Heart right ventricle (tissue), 16 donors: ENCODE measurements around the gene HLCS. TPM values are rescaled to one million over a fixed set of nuclear protein-coding genes. Genes with fewer than 3 reads are reported as not detected.

Experiments used
- ATAC-seq, 8 donors: fragments of 200-7000 bp; cut with Tn5 transposase; one replicate each; pipeline ENCODE4 v1.9.1; 2020; ENCODE audit warnings: mild to moderate bottlenecking in 8 of 8, moderate library complexity in 8 of 8, moderate number of reproducible peaks in 1 of 8
- DNase-seq, 2 donors: peaks; one replicate each; pipeline ENCODE4 v3.0.0-alpha.2; 2020
- H3K27ac ChIP-seq, 10 donors: fragments of 200-600 bp; sonication (generic) in 2 of 10; one replicate each; pipeline versions ENCODE4 v1.5.0 to v1.8.0; 2020 to 2022; ENCODE audit warnings: mild to moderate bottlenecking in 3 of 10
- H3K27me3 ChIP-seq, 7 donors: fragments of 200-600 bp; one replicate each; pipeline ENCODE4 v1.8.0; 2021 to 2022; ENCODE audit warnings: mild to moderate bottlenecking in 2 of 7
- H3K36me3 ChIP-seq, 9 donors: fragments of 200-600 bp; sonication (generic) in 1 of 9; one replicate each; pipeline versions ENCODE4 v1.5.0 to v1.8.0; 2020 to 2022; ENCODE audit warnings: mild to moderate bottlenecking in 2 of 9
- H3K4me1 ChIP-seq, 9 donors: fragments of 200-600 bp; sonication (generic) in 1 of 9; one replicate each; pipeline versions ENCODE4 v1.5.0 to v1.8.0; 2020 to 2022; ENCODE audit warnings: mild to moderate bottlenecking in 4 of 9
- H3K4me3 ChIP-seq, 10 donors: fragments of 200-600 bp; sonication (generic) in 2 of 10; one replicate each; pipeline versions ENCODE4 v1.5.0 to v1.8.0; 2020 to 2022; ENCODE audit warnings: mild to moderate bottlenecking in 7 of 10, moderate library complexity in 2 of 10
- H3K9me3 ChIP-seq, 11 donors: fragments of 200-600 bp in 10 of 11; sonication (generic) in 2 of 11; one replicate each; pipeline versions ENCODE4 v1.5.0 to v1.8.0; 2013 to 2022; ENCODE audit warnings: mild to moderate bottlenecking in 2 of 11, control low read depth in 1 of 11, moderate library complexity in 1 of 11
- WGBS, 2 donors: extraction: QIAGEN DNeasy Blood & Tissue Kit; methylation state at CpG; one replicate each; pipeline ENCODE4 v1.1.7; 2013; ENCODE audit warnings: inconsistent platforms in 1 of 2; 5-methylcytosine and 5-hydroxymethylcytosine counted together
- intact Hi-C, 10 donors: fragments of 100-400 bp; cut with DNase I; formaldehyde crosslinking; loops; one replicate each; pipeline versions ENCODE4 v1.11.1 to v1.14.2; 2022
- polyA plus RNA-seq, 2 donors: library from polyadenylated mRNA; stranded (reverse); fragments of 200-250 nt; gene quantifications; one replicate each; pipeline ENCODE4 v1.2.3, GENCODE V29; 2013
- total RNA-seq, 10 donors: library from RNA; stranded (reverse); fragmentation: NEBNext Ultra II Directional in 3 of 10; extraction: Animal tissue kit (Norgen Biotek cat#: 25700) in 3 of 10; gene quantifications; one replicate each; pipeline versions ENCODE4 v1.2.1 to v1.2.4, GENCODE V29; 2021 to 2023
- TF ChIP-seq, protein P1 (sequence below), 9 donors: fragments of 200-600 bp; sonication (generic) in 2 of 9; IDR thresholded peaks; one replicate each; pipeline versions ENCODE4 v1.5.0 to v1.8.0; 2021 to 2022; ENCODE audit warnings: antibody characterized with exemption in 9 of 9, mild to moderate bottlenecking in 5 of 9, moderate library complexity in 1 of 9
- donor health status: Arrhythmogenic right ventricular cardiomyopathy.
- donor health status: ischemic (EF 13 %, LVEDD 7.1; RV severe dilation, severe dysfunction).
- donor health status: healthy with polysubstance abuse.
- donor health status: DM: no; HTN: yes; CAD: no.
- donor health status: DM: no; HTN: no; CAD: no.
- donor health status: ischemic (EF 25% LVEDD 6.9; RV normal size, moderate dysfunction).
- donor health status: ischemic (EF 25% LVEDD 5.7; RV mildly dilated, moderate dysfunction).
- donor health status: healthy.
- donor health status: DM: yes; HTN: yes; CAD: no.
- donor health status: Ischemic cardiomyopathy.
- donor health status: ischemic (EF 35%, LVEDD 5.7; RV mildly dilated, moderate dysfunction).
- donor health status: nonischemic (EF 11% LVEDD 7.7; RV severe dilation, severe dysfunction).
- donor health status: DM: yes; HTN: yes; CAD: no.
- donor health status: PGD.
- donor health status: ischemic (EF 29% LVEDD 5.4; RV normal size, mild dysfunction).
- donor health status: nonischemic (EF 23%, LVEDD 6.1; RV moderate dilation, normal function).

HLCS gene
- total and polyA plus RNA-seq, 12 donors = 2.0 to 9.6 (median 6.7) TPM

DNA sequence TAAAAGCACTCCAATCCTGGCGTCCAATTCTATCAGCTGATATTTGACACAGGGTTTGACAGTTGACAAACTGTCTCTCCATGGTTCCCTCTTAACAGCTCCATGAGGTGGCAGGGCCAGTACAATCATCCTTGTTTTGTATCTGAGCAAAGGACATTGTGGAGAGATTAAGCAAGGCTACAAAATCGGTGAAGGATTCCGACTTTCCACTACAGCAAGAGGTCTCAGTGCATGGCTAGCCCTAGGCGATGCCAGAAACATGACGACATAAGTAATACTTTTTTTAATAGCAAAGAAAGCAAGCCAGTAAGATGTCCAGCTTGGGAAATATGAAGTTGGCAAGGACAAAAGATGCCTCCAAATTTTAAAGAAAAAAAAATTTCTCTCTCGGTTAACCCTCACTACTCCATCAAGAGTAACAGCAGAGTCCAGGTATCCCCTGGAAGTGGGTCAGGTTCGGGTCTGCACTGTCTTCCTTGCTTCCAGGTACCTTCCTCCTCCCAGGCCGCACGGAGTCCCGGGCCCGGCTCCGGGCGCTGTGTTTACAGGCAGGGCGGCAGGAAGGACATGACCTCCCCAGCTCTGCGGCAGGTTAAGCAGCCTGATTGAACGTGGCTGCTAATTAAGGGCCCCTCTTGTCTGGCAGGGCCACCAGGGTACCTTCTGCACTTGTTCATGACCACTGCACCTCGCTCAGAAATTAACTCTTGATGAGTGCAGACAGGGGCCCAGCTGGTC is 161.4 kb downstream of the HLCS start:
- intact Hi-C loops = no loop called here
- H3K4me1 ChIP-seq = no peaks in the 10 kb centered on the region
- ATAC-seq = peak in 2 of 8 donors; percentile 29 to 31

DNA sequence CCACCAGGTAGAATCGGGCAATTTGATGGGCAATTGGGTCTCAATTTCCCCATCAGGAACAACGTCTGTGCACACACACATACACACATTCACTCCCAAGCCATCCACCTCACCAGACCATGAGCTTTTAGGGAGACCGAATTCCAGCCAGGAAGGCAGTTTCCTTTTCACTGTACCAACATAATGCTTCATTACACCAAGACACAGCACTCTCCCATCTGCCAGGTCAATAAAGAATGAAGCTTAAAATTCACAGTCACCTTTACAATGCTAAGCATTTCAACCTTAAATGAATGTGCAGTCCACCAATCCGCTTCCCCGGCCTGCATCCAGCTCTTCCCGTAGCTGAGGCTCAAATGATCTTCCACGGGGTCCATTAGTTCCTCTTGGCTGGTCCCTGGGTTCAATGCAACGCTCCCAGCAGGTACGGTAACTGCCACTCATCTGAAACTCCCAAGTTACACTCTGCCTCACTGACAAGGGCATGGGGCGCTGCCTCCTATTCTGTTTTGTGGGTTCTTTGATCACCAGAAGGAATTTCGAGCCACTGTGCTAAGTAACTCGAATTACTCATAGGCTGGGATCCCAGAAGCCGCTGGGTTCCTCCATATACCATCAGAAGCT is 162.5 kb downstream of the HLCS start:
- H3K36me3 ChIP-seq = no peaks in the 10 kb centered on the region
- WGBS, 2 donors = 93 to 95% methylated on average over 13 of the region's 13 CpGs
- no peaks in the 10 kb centered on the region for H3K27me3 ChIP-seq
- H3K4me3 ChIP-seq = no peak overlapping the region
- peaks cover 0 to 7% (median 0%) of the 10 kb centered on the region in 11 donors for H3K9me3 ChIP-seq
- H3K27ac ChIP-seq = no peak overlapping the region
- intact Hi-C loops = no loop called here
- TF ChIP-seq, protein P1, sequence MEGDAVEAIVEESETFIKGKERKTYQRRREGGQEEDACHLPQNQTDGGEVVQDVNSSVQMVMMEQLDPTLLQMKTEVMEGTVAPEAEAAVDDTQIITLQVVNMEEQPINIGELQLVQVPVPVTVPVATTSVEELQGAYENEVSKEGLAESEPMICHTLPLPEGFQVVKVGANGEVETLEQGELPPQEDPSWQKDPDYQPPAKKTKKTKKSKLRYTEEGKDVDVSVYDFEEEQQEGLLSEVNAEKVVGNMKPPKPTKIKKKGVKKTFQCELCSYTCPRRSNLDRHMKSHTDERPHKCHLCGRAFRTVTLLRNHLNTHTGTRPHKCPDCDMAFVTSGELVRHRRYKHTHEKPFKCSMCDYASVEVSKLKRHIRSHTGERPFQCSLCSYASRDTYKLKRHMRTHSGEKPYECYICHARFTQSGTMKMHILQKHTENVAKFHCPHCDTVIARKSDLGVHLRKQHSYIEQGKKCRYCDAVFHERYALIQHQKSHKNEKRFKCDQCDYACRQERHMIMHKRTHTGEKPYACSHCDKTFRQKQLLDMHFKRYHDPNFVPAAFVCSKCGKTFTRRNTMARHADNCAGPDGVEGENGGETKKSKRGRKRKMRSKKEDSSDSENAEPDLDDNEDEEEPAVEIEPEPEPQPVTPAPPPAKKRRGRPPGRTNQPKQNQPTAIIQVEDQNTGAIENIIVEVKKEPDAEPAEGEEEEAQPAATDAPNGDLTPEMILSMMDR (IDR thresholded peaks at IDR 0.05) = no peak
- H3K4me1 ChIP-seq = no peaks in the 10 kb centered on the region
- DNase-seq = no peak
- no peak for ATAC-seq

More for the DNA sequence above, 161.4 kb downstream of the HLCS start:
- TF ChIP-seq, protein P1 (IDR thresholded peaks at IDR 0.05) = no peak
- Histone ChIP-seq H3K27ac (no peak overlapping the region), H3K4me3 (no peak overlapping the region), H3K9me3 (no peaks in the 10 kb centered on the region), H3K36me3 (no peaks in the 10 kb centered on the region), H3K27me3 (no peaks in the 10 kb centered on the region)
- WGBS, 2 donors = 85 to 88% methylated on average over 17 of the region's 17 CpGs
- no peak for DNase-seq

DNA sequence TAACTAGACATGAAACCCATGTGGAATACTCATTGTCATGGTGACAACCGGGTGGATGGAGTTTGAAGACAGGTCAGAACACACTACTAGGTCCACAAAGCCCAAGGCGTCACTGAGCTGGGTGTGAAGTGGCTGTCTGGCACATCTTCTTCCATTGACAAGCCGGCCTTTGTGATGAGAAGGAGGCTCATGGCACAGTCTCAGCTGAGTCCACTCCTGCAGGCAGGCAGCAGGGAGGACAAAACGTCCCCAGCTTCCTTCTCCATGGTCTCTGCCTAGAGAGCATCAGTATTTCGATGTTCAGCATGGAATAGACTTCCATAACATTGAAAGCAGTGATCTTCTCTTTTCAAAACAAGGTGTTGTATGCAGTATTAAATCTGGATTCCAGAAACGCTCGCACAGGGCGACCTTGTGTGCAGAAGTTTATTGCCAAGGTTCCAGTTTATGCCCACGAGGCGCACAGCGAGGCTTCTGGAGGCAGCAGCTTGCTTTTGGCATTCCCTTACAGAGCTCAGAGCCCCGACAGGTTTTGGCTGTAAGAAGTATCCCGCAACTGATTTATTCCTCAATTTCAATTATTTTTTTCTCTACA is 163.3 kb downstream of the HLCS start:
- peaks cover 0 to 14% (median 4%) of the 10 kb centered on the region in 11 donors for H3K9me3 ChIP-seq
- H3K4me3 ChIP-seq = no peak overlapping the region
- DNase-seq (no peak), ATAC-seq (no peak)
- no peak overlapping the region for H3K27ac ChIP-seq
- H3K36me3 ChIP-seq = no peaks in the 10 kb centered on the region
- no peaks in the 10 kb centered on the region for H3K4me1 ChIP-seq
- TF ChIP-seq, protein P1 (IDR thresholded peaks at IDR 0.05) = no peak
- intact Hi-C loops = no loop called here
- WGBS, 2 donors = 90 to 94% methylated on average over 13 of the region's 13 CpGs
- no peaks in the 10 kb centered on the region for H3K27me3 ChIP-seq

DNA sequence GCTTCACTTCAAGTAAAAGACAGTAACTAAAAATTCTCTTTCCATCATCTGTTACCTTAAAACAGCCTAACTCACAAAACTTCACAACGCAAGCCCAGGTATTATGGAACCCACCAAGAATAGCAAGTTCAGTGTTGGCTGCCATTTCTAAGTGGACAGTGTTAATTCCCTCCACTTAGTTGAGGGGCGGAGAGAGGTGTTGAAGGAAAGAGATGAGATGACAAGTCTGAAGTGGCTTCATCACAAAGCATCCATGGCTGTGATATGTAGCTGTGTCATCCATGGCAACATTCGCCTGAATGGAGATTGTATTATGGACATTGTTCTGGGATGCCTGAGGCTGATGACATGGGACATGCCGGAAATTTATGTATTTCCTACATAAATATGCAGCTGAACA is 165.7 kb downstream of the HLCS start:
- 57 to 75% methylated on average over 4 of the region's 4 CpGs for WGBS, 2 donors
- H3K27ac ChIP-seq = no peak overlapping the region
- intact Hi-C loops = no loop called here
- ATAC-seq (no peak), DNase-seq (no peak)
- H3K27me3 ChIP-seq = no peaks in the 10 kb centered on the region
- no peaks in the 10 kb centered on the region for H3K4me1 ChIP-seq
- no peak overlapping the region for H3K4me3 ChIP-seq
- TF ChIP-seq, protein P1 (IDR thresholded peaks at IDR 0.05) = no peak
- peaks cover 0 to 37% (median 8%) of the 10 kb centered on the region in 11 donors for H3K9me3 ChIP-seq
- no peaks in the 10 kb centered on the region for H3K36me3 ChIP-seq
